GM12878 (cell line): ENCODE measurements around the gene MACROD2.

ENCODE experiments used
- CBFB ChIP-seq: IDR thresholded peaks from 2 replicates; pipeline ENCODE4 v1.6.1; 2016; ENCODE audit warnings: antibody characterized with exemption, low read depth
- CTCF ChIP-seq, 3 experiments: IDR thresholded peaks in 2 of 3; conservative IDR thresholded peaks in 1 of 3; 2 replicates each; pipeline ENCODE4 v1.5.1; 2011; ENCODE audit warnings: low read depth in 3 of 3, low read length in 3 of 3, mild to moderate bottlenecking in 3 of 3, control low read depth in 2 of 3, moderate library complexity in 2 of 3, inconsistent platforms in 1 of 3, mixed read lengths in 1 of 3; ENCODE audit not compliant: control insufficient read depth in 2 of 3, insufficient read depth in 1 of 3; ENCODE audit errors: extremely low read depth in 1 of 3
- ZSCAN29 ChIP-seq: fragments of 450-650 bp; IDR thresholded peaks from 2 replicates; pipeline ENCODE4 v1.6.1; 2017; ENCODE audit warnings: mild to moderate bottlenecking, moderate library complexity

GRCh38 chr20:15827628-15828027 lies 1832.3 kb downstream of the MACROD2 start:
- TF ChIP-seq CTCF (IDR thresholded peaks at IDR 0.05 in 2 of 3, conservative IDR thresholded peaks at IDR 0.05 in 1 of 3; ENCODE audit: control insufficient read depth in 2 of 3, extremely low read depth in 1 of 3, insufficient read depth in 1 of 3, low read depth in 3 of 3, low read length in 3 of 3) (no peak), ZSCAN29 (no peak), CBFB (no peak)
